GM12801 (cell line): Measurements from ENCODE around the gene CYP2W1.

Experiments
- CTCF ChIP-seq: IDR thresholded peaks from one replicate; pipeline ENCODE4 v1.5.1; 2011; ENCODE audit warnings: control low read depth; ENCODE audit not compliant: insufficient read length; ENCODE audit errors: extremely low read depth

The CYP2W1 gene

GRCh38 chr7:969403-969802 lies 13.6 kb upstream of the CYP2W1 start:
- no peak for TF ChIP-seq CTCF

DNA sequence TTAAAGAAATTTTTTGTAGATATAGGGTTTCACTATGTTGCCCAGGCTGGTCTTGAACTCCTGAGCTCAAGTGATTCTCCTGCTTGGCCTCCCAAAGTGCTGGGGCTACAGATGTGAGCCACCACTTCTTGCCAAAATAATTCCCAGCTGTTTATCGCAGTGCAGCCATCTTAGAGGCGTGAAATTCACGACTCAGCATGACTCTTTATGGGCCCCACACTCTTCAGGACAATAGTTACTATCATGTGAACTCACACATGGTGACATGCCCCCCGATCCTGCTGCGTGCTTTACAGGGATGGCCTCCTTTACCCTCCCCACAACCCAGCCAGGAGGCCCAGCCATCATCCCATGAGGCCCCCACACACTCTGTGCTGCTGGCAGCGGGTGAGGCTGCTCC lies 12.2 kb upstream of the CYP2W1 start:
- TF ChIP-seq CTCF: no peak

DNA sequence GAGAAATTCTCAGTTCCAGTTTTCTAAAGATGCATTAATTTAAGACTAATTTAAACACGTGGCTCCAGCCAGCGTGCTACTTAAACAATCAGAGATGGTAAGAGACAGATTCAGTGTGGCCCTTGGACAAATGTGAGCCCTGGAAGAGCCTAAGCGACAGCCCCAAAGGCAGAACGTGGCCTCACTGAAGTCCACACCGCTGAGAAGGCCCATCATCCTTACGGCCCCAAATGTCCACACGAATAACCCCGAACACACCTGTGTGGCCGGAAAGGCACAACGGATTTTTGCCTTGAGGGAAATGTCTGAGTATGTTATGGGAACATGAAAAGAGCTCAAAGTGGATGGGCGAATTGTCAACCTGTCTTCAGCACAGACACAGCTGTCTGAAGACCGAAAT lies 10.9 kb upstream of the CYP2W1 start:
- no peak for TF ChIP-seq CTCF

- TF ChIP-seq CTCF: no peak
These were observed 10.2 kb upstream of the CYP2W1 start for GRCh38 chr7:972676-973309.

GRCh38 chr7:973312-973711 lies 9.7 kb upstream of the CYP2W1 start:
- no peak for TF ChIP-seq CTCF

DNA sequence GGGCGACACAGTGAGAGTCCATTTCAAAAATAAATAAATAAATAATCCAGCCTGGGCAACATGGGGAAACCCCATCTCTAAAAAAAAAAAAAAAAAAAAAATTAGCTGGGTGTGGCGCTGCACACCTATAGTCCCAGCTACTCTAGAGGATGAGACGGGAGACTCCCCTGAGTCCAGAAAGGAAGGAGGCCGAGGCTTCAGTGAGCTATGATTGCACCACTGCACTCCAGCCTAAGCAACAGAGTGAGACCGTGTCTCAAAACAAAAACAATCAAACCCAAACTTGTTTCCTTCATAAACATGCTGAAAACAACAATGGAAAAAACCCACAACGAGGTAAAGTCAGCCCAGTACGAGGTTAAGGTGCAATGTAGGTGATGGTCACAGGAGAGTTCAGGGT lies 8.8 kb upstream of the CYP2W1 start:
- no peak for TF ChIP-seq CTCF

- TF ChIP-seq CTCF: no peak
These were observed 7.9 kb upstream of the CYP2W1 start, which contains the start of gene COX19 for GRCh38 chr7:974820-975681. Gene COX19, minus strand, starts transcription at chr7:975549. Its CDS starts 40 bp downstream, at chr7:975509.
